VCaP (cell line): ENCODE measurements around the gene MICAL3.
"Not testable (repeated sequence)": the region's sequence is repeated elsewhere in the genome, so short reads cannot be mapped to it uniquely, and the experiment has no call there.

ENCODE experiments used
- H3K27ac ChIP-seq: fragments of 450-650 bp; 2 replicates; pipeline ENCODE4 v1.5.1; 2017
- TF ChIP-seq, protein P1 (sequence below): fragments of 450-650 bp; conservative IDR thresholded peaks from 2 replicates; pipeline ENCODE4 v1.5.1; 2017; ENCODE audit warnings: mild to moderate bottlenecking, moderate library complexity

Gene MICAL3

GRCh38 chr22:17944256-17944655, 80.1 kb downstream of the MICAL3 start:
- TF ChIP-seq, protein P1, sequence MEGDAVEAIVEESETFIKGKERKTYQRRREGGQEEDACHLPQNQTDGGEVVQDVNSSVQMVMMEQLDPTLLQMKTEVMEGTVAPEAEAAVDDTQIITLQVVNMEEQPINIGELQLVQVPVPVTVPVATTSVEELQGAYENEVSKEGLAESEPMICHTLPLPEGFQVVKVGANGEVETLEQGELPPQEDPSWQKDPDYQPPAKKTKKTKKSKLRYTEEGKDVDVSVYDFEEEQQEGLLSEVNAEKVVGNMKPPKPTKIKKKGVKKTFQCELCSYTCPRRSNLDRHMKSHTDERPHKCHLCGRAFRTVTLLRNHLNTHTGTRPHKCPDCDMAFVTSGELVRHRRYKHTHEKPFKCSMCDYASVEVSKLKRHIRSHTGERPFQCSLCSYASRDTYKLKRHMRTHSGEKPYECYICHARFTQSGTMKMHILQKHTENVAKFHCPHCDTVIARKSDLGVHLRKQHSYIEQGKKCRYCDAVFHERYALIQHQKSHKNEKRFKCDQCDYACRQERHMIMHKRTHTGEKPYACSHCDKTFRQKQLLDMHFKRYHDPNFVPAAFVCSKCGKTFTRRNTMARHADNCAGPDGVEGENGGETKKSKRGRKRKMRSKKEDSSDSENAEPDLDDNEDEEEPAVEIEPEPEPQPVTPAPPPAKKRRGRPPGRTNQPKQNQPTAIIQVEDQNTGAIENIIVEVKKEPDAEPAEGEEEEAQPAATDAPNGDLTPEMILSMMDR = no peak
- peak overlapping the region; percentile 64 for H3K27ac ChIP-seq

DNA sequence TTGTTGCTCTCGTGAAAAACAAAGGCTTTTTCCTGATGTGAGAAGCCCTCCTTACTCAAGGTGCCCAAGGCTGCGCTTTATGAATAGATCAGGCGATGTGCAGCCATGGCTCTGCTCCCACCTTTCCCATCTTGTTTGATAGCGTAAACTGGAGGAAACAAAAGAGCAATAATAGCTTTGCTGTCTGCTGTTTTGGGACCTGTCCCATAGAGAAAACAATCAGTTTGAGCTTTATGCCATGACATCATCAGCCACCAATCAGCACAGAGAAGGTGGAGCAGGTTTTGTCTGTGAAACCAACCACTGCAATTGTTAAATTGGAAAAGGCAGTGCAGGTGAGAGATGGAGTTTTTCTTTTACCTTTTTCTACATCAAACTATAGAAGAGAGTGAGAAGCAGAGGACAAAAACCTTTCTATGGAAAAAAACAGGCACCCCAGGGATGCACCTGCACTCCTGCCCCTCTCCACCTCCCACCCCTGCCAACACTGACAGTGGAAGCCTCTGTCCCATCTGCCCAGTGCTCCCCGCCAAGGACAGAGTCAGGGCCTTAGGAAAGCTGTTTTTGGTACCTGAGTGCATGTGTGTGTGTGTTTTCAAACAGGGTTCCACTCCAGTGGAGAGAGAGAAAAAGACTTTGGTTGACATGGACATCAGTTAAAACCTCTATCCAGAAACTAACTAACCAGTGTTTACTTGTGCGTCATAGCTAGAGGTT, 80.7 kb downstream of the MICAL3 start:
- peak overlapping the region; percentile 64 for H3K27ac ChIP-seq

DNA sequence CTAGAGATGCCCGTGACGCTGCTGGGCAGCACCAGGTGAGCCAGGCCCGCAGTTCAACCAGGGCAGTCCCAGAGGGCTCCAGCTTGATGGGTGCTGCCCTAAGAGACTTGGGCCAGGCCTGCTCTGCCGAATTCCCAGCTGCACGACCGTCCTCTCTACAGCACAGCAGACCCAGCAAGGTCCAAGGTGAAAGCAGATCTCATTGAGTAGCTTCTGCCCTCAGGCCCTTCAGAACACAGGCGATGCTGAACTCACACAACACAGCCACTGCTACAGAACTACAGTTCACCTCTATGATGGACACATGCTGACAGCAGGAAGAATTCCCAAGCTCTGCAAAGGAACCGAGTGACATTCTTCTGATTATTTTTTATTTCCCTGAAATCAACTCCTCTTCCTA, 81.6 kb downstream of the MICAL3 start:
- peak overlapping the region; percentile 64 for H3K27ac ChIP-seq
- TF ChIP-seq, protein P1 = no peak

More for the DNA sequence above, 80.7 kb downstream of the MICAL3 start:
- TF ChIP-seq, protein P1 = no peak

DNA sequence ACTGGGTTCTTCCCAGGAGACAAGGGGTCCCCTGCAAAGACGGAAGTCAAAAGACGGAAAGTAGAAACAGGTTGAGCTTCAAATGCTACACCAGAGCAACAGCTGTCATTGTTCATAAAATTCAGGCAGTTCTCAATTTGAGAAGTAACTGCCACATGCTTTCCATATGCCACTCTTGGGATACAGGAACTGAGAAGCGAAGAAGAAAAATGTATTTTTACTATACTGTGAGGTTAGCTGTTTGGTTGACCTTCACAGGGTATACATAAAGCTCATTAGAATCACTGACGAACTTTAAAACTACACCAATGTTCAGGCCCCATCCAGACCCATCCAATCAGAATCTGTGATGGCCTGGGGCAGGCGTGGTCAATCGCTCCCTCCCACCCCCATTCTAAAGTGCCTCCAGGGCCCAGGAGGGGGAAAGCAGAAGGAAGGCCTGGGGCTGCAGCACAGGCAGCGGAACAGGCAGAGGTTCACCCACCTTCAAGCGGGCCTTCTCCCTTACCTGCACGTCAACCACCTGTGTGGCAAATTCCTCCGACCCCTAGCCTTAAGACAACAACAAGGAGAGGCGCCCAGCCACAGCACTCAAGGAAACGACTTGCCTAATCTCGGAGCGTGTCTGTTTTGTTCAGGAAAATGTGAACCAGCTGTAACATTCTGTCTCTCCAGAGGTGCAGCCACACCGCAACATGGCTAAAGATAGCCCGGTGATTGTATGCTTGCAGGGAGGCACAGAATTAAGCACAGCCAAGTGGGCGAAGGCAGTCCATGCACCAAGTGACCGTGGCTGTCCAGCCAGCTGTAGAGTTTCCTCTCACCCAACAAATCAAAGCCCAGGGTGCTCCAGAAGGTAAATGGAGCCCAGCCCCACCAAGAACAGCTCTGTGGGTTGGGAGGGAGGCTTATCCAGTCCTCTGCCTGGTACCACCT, 82.6 kb downstream of the MICAL3 start:
- no peak overlapping the region for H3K27ac ChIP-seq
- TF ChIP-seq, protein P1 = no peak

- TF ChIP-seq, protein P1 = no peak
- no peak overlapping the region for H3K27ac ChIP-seq
These were observed 84.8 kb downstream of the MICAL3 start for GRCh38 chr22:17939579-17939978.

DNA sequence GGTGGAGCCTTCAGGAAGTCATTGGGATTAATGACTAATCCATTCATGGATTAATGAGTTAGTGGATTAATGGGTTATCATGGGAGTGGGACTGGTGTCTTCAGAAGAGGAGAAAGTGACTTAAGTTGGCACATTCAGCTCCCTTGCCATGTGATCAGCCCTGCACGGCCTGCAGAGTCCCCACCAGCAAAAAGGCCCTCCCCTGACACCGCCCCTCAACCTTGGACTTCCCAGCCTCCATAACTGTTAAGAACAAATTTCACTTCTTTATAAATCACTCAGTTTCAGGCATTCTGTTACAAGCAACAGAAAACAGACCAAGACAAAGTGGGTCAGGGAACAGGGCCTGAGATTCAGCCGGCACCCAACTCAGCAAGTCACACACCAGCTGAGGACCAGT, 85.3 kb downstream of the MICAL3 start:
- TF ChIP-seq, protein P1 = no peak
- no peak overlapping the region for H3K27ac ChIP-seq

GRCh38 chr22:17938484-17938924, 85.9 kb downstream of the MICAL3 start:
- no peak overlapping the region for H3K27ac ChIP-seq
- TF ChIP-seq, protein P1 = no peak

DNA sequence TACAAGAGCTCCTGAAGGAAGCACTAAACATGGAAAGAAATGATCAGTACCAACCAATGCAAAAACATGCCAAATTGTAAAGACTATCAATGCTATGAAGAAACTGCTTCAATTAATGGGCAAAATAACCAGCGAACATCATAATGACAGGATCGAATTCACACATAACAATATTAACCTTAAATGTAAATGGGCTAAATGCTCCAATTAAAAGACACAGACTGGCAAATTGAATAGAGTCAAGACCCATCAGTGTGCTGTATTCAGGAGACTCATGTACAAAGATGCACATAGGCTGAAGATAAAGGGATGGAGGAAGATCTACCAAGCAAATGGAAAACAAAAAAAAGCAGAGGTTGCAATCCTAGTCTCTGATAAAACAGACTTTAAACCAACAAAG, 91.9 kb downstream of the MICAL3 start:
- not testable (repeated sequence) for H3K27ac ChIP-seq
